Lung (tissue), 12 donors: ENCODE measurements around the gene APOLD1. TPM values are rescaled to one million over a fixed set of nuclear protein-coding genes. Genes with fewer than 3 reads are reported as not detected.

Source experiments
- ATAC-seq: fragments of 200-7000 bp; cut with Tn5 transposase; one replicate; pipeline ENCODE4 v1.9.1; 2020; ENCODE audit warnings: moderate number of reproducible peaks; ENCODE audit not compliant: insufficient read depth, low FRiP score
- DNase-seq, 3 donors: peaks; one replicate each; pipeline ENCODE4 v3.0.0-alpha.2; 2013 to 2017
- H3K27ac ChIP-seq, 2 donors: one replicate each; pipeline ENCODE4 v1.5.1; 2013; ENCODE audit warnings: mild to moderate bottlenecking in 2 of 2, moderate library complexity in 2 of 2, control low read depth in 1 of 2, inconsistent platforms in 1 of 2, low read depth in 1 of 2, low read length in 1 of 2
- H3K27me3 ChIP-seq, 3 donors: one replicate each; pipeline ENCODE4 v1.5.1; 2013; ENCODE audit warnings: low read length in 2 of 3; ENCODE audit not compliant: control insufficient read depth in 3 of 3, insufficient read depth in 3 of 3
- H3K36me3 ChIP-seq, 4 donors: one replicate each; pipeline ENCODE4 v1.5.1; 2013; ENCODE audit warnings: low read length in 4 of 4, mild to moderate bottlenecking in 1 of 4, moderate library complexity in 1 of 4; ENCODE audit not compliant: control insufficient read depth in 4 of 4, insufficient read depth in 4 of 4
- H3K4me1 ChIP-seq, 5 donors: one replicate each; pipeline ENCODE4 v1.5.1; 2013; ENCODE audit warnings: low read length in 5 of 5, mild to moderate bottlenecking in 2 of 5, moderate library complexity in 1 of 5; ENCODE audit not compliant: control insufficient read depth in 5 of 5, insufficient read depth in 5 of 5
- H3K4me3 ChIP-seq: one replicate; pipeline ENCODE4 v1.5.1; 2013; ENCODE audit warnings: mild to moderate bottlenecking, control low read depth, moderate library complexity
- H3K9ac ChIP-seq, 2 donors: one replicate each; pipeline ENCODE4 v1.5.1; 2013; ENCODE audit warnings: low read length in 2 of 2, control low read depth in 1 of 2; ENCODE audit not compliant: insufficient read depth in 1 of 2
- H3K9me3 ChIP-seq, 4 donors: one replicate each; pipeline ENCODE4 v1.5.1; 2013; ENCODE audit warnings: low read length in 3 of 4, mild to moderate bottlenecking in 1 of 4, moderate library complexity in 1 of 4; ENCODE audit not compliant: control insufficient read depth in 4 of 4, insufficient read depth in 3 of 4
- WGBS, 2 donors: extraction: QIAGEN DNeasy Blood & Tissue Kit; methylation state at CpG; one replicate each; pipeline ENCODE4 v1.1.7; 2013; 5-methylcytosine and 5-hydroxymethylcytosine counted together
- polyA plus RNA-seq, 2 donors: library from polyadenylated mRNA; stranded (reverse); fragments of 200-250 nt; gene quantifications; one replicate each; pipeline ENCODE4 v1.2.1, GENCODE V29; 2013
- total RNA-seq, 2 donors: library from RNA; depleted of rRNA in 1 of 2; stranded (reverse); fragments of >200 nt in 1 of 2; gene quantifications; one replicate each; pipeline ENCODE4 v1.2.1, GENCODE V29; 2014 to 2021
- TF ChIP-seq, protein P1 (sequence below): IDR thresholded peaks from 2 replicates; pipeline ENCODE4 v1.5.1; 2012; ENCODE audit warnings: mild to moderate bottlenecking; ENCODE audit errors: control extremely low read depth, extremely low read depth
- donor health status: control.
- donor health status: control.
- donor health status: Bipolar disorder and iron deficiency.
- donor health status: healthy.
- donor health status: DM: yes; HTN: yes; CAD: no.

The APOLD1 gene
- total and polyA plus RNA-seq, 4 donors = 3.1 to 22.9 (median 20.8) TPM

DNA sequence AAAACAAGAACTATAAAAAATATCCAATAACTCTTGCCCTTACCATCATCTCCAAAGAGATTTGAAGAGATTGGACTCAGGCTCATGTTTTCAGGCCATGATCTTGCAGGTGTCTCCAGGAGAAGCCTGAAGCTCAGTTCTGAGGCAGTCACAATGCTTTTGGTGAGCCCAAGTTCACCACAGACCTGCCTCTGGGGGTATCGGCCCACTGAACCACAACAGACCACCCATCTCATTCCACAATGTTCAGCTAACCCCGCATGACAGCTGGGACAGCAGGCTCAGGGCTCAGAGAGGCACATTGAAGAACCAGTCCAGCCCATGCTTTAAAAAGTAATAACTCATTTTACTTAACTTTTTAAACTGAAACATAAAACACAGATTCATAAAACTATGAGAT is 28.3 kb upstream of the APOLD1 start:
- ATAC-seq = no peak
- no peak overlapping the region for H3K4me3 ChIP-seq
- H3K36me3 ChIP-seq = no peaks in the 10 kb centered on the region
- no peaks in the 10 kb centered on the region for H3K27me3 ChIP-seq
- WGBS, 2 donors = 92 to 95% methylated on average over 2 of the region's 2 CpGs
- no peak for DNase-seq
- H3K27ac ChIP-seq = no peak overlapping the region
- no peak overlapping the region for H3K9ac ChIP-seq
- H3K9me3 ChIP-seq = no peaks in the 10 kb centered on the region
- no peaks in the 10 kb centered on the region for H3K4me1 ChIP-seq
- TF ChIP-seq, protein P1, sequence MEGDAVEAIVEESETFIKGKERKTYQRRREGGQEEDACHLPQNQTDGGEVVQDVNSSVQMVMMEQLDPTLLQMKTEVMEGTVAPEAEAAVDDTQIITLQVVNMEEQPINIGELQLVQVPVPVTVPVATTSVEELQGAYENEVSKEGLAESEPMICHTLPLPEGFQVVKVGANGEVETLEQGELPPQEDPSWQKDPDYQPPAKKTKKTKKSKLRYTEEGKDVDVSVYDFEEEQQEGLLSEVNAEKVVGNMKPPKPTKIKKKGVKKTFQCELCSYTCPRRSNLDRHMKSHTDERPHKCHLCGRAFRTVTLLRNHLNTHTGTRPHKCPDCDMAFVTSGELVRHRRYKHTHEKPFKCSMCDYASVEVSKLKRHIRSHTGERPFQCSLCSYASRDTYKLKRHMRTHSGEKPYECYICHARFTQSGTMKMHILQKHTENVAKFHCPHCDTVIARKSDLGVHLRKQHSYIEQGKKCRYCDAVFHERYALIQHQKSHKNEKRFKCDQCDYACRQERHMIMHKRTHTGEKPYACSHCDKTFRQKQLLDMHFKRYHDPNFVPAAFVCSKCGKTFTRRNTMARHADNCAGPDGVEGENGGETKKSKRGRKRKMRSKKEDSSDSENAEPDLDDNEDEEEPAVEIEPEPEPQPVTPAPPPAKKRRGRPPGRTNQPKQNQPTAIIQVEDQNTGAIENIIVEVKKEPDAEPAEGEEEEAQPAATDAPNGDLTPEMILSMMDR = no peak

DNA sequence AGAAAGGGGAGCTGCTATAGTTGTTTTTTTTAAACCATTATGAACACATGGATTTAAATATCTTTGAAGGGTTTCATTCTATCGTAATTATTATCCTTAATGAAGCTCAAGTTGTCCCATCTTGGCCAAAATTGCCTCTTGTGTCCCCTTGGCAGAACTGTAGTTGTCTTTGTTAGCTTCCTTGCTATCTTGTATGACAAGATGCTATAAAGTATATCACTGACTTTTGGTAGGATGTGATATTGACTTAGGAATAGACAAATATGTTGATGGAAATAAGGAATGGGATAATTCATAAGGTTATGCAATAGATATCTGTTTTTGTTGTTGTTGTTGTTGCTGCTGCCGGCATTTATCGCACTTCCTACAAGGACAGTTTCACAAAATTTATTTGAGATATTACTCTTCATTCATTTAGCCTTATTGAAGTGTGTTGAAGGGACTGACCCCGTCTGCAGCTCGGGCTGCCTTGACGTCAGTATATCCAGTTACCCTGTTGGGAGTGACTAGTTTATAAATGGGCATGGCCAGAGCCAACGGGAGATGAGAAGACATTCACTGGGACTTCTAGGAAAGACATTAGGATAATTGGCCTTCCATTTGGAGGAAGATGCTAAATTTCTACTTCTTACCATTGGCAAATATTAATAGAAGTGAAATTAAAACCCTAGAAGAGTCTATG is 26.1 kb upstream of the APOLD1 start:
- 96 to 97% methylated on average over 7 of the region's 7 CpGs for WGBS, 2 donors
- no peak overlapping the region for H3K4me3 ChIP-seq
- H3K9me3 ChIP-seq = no peaks in the 10 kb centered on the region
- TF ChIP-seq, protein P1 = no peak
- no peaks in the 10 kb centered on the region for H3K36me3 ChIP-seq
- no peak overlapping the region for H3K9ac ChIP-seq
- H3K4me1 ChIP-seq = no peaks in the 10 kb centered on the region
- H3K27me3 ChIP-seq = no peaks in the 10 kb centered on the region
- DNase-seq = no peak
- no peak overlapping the region for H3K27ac ChIP-seq
- ATAC-seq = no peak

DNA sequence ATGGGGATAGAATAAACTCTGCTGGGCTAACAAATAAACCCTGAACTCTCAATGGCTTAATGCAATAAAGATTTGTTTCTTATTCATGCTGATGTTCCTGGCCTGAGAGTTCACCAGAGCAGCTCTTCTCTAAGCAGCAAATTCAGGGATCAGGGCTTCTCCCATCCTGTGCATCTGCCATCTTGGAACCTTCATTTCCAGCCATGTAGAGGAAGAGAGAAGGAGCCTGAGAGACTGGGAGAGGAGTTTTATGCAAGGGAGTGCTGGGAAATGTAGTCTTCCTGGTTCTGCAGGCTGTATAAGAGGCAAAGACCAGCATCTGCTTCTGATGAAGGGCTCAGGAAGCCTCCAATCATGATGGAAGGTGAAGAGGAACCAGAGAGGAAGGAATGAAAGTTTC is 20.6 kb upstream of the APOLD1 start:
- Histone ChIP-seq H3K4me3 (no peak overlapping the region), H3K36me3 (no peaks in the 10 kb centered on the region), H3K27me3 (no peaks in the 10 kb centered on the region), H3K4me1 (no peaks in the 10 kb centered on the region), H3K9me3 (peaks cover 0 to 4% (median 2%) of the 10 kb centered on the region in 4 donors), H3K9ac (no peak overlapping the region), H3K27ac (no peak overlapping the region)
- TF ChIP-seq, protein P1 = no peak
- DNase-seq (no peak), ATAC-seq (no peak)

DNA sequence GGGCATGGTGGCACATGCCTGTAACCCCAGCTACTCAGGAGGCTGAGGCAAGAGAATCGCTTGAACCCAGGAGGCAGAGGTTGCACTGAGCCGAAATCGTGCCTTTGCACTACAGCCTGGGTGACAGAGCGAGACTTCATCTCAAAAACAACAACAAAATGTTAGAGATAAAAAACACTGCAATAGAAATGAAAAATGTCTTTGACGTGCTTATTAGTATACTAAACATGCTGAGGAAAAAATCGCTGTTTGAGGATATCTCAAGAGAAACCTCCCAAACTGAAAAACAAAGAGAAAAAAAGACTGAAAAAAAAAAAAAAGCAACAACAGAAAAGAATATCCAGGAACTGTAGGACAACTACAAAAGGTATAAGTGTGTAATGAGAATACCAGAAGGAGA is 15.2 kb upstream of the APOLD1 start:
- no peaks in the 10 kb centered on the region for H3K27me3 ChIP-seq
- no peak for DNase-seq
- no peaks in the 10 kb centered on the region for H3K36me3 ChIP-seq
- no peak for ATAC-seq
- no peaks in the 10 kb centered on the region for H3K4me1 ChIP-seq
- peaks cover 0 to 4% (median 2%) of the 10 kb centered on the region in 4 donors for H3K9me3 ChIP-seq
- TF ChIP-seq, protein P1 = no peak
- H3K9ac ChIP-seq = no peak overlapping the region
- H3K27ac ChIP-seq = no peak overlapping the region
- no peak overlapping the region for H3K4me3 ChIP-seq
- WGBS, 2 donors = 96 to 98% methylated on average over 6 of the region's 6 CpGs
